ENCODE measurements around the gene SIRT6.

DNA sequence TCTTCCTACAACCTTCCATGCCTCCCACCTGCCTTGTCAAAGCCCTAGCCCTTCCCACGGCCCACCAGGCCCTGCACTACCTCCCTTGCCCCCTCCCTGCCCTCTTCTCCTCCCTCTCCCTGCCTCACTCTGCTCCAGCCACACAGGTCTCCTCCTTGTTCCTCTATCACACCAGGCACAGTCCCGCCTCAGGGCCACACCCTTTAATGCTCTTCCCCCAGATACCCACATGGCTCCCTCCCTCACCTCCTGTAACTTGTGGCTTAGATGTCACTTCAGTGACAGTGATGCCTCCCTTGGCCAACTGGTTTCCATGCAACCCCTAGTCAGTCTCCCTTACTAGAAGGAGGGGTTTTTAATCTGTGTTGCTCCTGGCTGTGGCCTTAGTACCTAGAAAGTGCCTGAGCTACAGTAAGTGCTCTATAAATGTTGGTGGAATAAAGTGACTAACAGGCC lies 1.3 kb downstream of the SIRT6 start:
- TF ChIP-seq CTCF (IDR thresholded peaks at IDR 0.05) (no peak), ZFX (IDR thresholded peaks at IDR 0.05; ENCODE audit: borderline replicate concordance) (no peak)

Measured in 22Rv1 (cell line).